ENCODE data around the gene TAF5. TPM values are rescaled to one million over a fixed set of nuclear protein-coding genes. Genes with fewer than 3 reads are reported as not detected.
"Not testable (repeated sequence)": the region's sequence is repeated elsewhere in the genome, so short reads cannot be mapped to it uniquely, and the experiment has no call there.

Gene TAF5
- polyA plus RNA-seq (2013, experiment 1 of 2; ENCODE audit: insufficient read length) = 4.8 TPM
- polyA plus RNA-seq (2013, experiment 2 of 2; ENCODE audit: insufficient read length) = 2.5 TPM

- peak; percentile 97 for DNase-seq
Observed at GRCh38 chr10:103367782-103368518, at the start of gene TAF5. TAF5 (plus strand) TSS chr10:103367976; CDS start chr10:103367990, 14 bp downstream.

GRCh38 chr10:103327906-103328305 is 39.9 kb upstream of the TAF5 start:
- no peak for DNase-seq

GRCh38 chr10:103333934-103334520 is 33.7 kb upstream of the TAF5 start:
- DNase-seq = peak; percentile 26

- no peak for DNase-seq
Observed at GRCh38 chr10:103334567-103334966, 33.2 kb upstream of the TAF5 start.

- no peak for DNase-seq
Observed at GRCh38 chr10:103336370-103336769, 31.4 kb upstream of the TAF5 start.

- DNase-seq = no peak
Observed at GRCh38 chr10:103350175-103350516, 17.6 kb upstream of the TAF5 start.

GRCh38 chr10:103350517-103351260 is 17.1 kb upstream of the TAF5 start, which contains the start of gene PCGF6:
PCGF6 (minus strand) TSS chr10:103351140; CDS start chr10:103351066, 74 bp downstream.
- DNase-seq = peak; percentile 85

- no peak for DNase-seq
Observed at GRCh38 chr10:103353281-103353680, 14.5 kb upstream of the TAF5 start.

GRCh38 chr10:103354567-103354966 is 13.2 kb upstream of the TAF5 start:
- not testable (repeated sequence) for DNase-seq

GRCh38 chr10:103355906-103356599 is 11.7 kb upstream of the TAF5 start:
- DNase-seq = no peak

- DNase-seq = not testable (repeated sequence)
Observed at GRCh38 chr10:103359493-103359892, 8.3 kb upstream of the TAF5 start.

GRCh38 chr10:103360791-103361190 is 7.0 kb upstream of the TAF5 start:
- DNase-seq = peak; percentile 10

GRCh38 chr10:103367379-103367781 is 396 bp upstream of the TAF5 start:
- DNase-seq = no peak

GRCh38 chr10:103373544-103373943 is 5.8 kb downstream of the TAF5 start:
- no peak for DNase-seq

GRCh38 chr10:103374263-103374662 is 6.5 kb downstream of the TAF5 start:
- no peak for DNase-seq

- no peak for DNase-seq
Observed at GRCh38 chr10:103382769-103383168, 15.0 kb downstream of the TAF5 start.

GRCh38 chr10:103394180-103394579 is 26.4 kb downstream of the TAF5 start:
- no peak for DNase-seq

GRCh38 chr10:103395754-103396066 is 27.9 kb downstream of the TAF5 start:
- peak; percentile 15 for DNase-seq

- DNase-seq = peak; percentile 99
Observed at GRCh38 chr10:103396067-103396788, 28.5 kb downstream of the TAF5 start, which contains the start of the genes ATP5MK and PDCD11. ATP5MK (minus strand) TSS chr10:103396475; CDS start chr10:103392457, 4,018 bp downstream. PDCD11 (plus strand) TSS chr10:103396626; CDS start chr10:103398427, 1,801 bp downstream.

- DNase-seq = no peak
Observed at GRCh38 chr10:103396789-103397087, 29.0 kb downstream of the TAF5 start.

GRCh38 chr10:103397191-103397825 is 29.5 kb downstream of the TAF5 start:
- DNase-seq = no peak

GRCh38 chr10:103413564-103413963 is 45.8 kb downstream of the TAF5 start:
- no peak for DNase-seq
